ENCODE results near the gene DRAM1.

DRAM1 gene

DNA sequence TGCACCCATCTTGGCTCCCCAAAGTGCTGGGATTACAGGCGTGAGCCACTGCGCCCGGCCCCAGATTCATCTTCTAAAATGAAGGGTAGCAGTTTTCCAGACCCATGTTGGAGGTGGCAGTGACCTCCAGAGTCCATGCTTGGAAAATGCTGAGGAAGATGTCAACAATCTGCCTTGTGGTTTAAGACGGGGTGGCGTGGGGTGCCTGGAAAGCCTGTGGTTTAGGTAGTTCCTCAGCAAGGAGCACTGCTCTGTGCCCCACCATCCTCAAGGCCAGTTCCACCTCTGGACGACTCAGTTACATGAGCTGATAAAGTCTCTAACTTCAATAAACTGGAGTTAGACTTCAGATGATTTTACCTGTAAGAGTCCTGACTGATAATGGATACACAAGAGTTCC is 48.6 kb downstream of the DRAM1 start:
- Histone ChIP-seq H3K4me1 (ENCODE audit: control insufficient read depth, insufficient read depth, low read length) (no peaks in the 10 kb centered on the region), H3K27ac (ENCODE audit: low read length) (no peak overlapping the region), H3K27me3 (ENCODE audit: control insufficient read depth, insufficient read depth, low read length) (no peaks in the 10 kb centered on the region), H3K36me3 (ENCODE audit: control insufficient read depth, insufficient read depth, low read length) (no peaks in the 10 kb centered on the region), H3K9me3 (ENCODE audit: control insufficient read depth, insufficient read depth, low read length) (no peaks in the 10 kb centered on the region), H3K4me3 (ENCODE audit: low read length) (no peak overlapping the region)
- no peak for DNase-seq (ENCODE audit: low read depth, low spot score)
- no CpG with 5 or more reads among the region's 6 CpGs for WGBS (ENCODE audit: insufficient coverage, insufficient read length)

DNA sequence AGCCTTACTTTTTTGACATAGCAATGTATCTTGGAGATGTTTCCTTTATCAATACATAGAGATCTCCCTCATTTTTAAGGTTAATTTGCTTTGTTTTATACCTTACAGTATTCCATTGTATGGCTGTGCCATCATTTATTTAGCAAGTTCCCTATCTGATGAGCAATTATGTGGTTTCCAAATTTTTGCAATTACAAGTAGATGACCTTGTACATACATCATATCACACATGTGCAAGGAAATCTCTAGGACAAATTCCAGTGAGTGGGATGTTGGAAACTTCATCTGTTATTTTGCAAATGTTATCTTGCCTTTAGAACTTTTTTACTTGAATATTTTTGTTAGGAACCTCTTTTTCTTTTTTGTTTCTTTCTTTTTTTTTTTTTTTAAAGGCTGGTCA is 49.7 kb downstream of the DRAM1 start:
- no peaks in the 10 kb centered on the region for H3K9me3 ChIP-seq (ENCODE audit: control insufficient read depth, insufficient read depth, low read length)
- H3K27ac ChIP-seq (ENCODE audit: low read length), result no peak overlapping the region
- no peaks in the 10 kb centered on the region for H3K4me1 ChIP-seq (ENCODE audit: control insufficient read depth, insufficient read depth, low read length)
- no peaks in the 10 kb centered on the region for H3K36me3 ChIP-seq (ENCODE audit: control insufficient read depth, insufficient read depth, low read length)
- no peaks in the 10 kb centered on the region for H3K27me3 ChIP-seq (ENCODE audit: control insufficient read depth, insufficient read depth, low read length)
- no peak overlapping the region for H3K4me3 ChIP-seq (ENCODE audit: low read length)
- no peak for DNase-seq (ENCODE audit: low read depth, low spot score)

DNA sequence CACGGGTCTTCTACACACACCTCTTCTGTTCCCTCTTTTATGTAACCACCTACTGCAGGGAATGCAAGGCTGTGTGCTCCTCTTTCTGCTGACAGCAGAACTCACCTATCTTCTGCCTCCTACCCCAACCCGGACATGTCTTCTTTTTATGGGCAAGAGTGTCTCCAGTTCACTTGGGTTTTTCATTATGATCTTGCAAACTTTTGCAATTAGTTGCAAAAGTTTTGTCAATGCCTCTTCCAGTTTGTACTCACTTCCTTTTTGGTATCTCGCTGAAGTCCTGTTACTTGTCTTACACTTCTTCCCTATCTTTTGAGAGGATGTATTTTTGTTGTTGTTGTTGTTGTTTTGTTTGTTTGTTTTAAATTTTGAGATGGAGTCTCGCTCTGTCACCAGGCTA is 50.6 kb downstream of the DRAM1 start:
- Histone ChIP-seq H3K4me1 (ENCODE audit: control insufficient read depth, insufficient read depth, low read length) (no peaks in the 10 kb centered on the region), H3K36me3 (ENCODE audit: control insufficient read depth, insufficient read depth, low read length) (no peaks in the 10 kb centered on the region), H3K27ac (ENCODE audit: low read length) (no peak overlapping the region), H3K9me3 (ENCODE audit: control insufficient read depth, insufficient read depth, low read length) (no peaks in the 10 kb centered on the region), H3K4me3 (ENCODE audit: low read length) (no peak overlapping the region), H3K27me3 (ENCODE audit: control insufficient read depth, insufficient read depth, low read length) (no peaks in the 10 kb centered on the region)
- no CpG with 5 or more reads among the region's 4 CpGs for WGBS (ENCODE audit: insufficient coverage, insufficient read length)
- no peak for DNase-seq (ENCODE audit: low read depth, low spot score)

DNA sequence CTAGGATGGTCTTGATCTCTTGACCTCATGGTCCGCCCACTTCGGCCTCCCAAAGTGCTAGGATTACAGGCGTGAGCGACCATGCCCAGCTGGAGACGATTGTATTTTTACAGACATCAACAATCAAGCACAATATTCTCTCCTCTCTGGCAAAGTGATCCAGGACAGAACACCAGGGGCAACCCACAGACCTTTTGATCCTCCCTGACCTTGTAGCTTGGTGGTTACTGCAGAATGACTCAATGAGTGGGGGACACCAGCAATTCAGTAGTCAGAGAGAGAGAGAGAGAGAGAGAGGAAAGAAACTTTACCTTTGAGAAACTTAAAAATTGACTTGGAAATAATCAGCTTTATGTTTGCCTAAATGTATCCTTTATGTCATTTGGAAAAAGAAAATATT is 51.2 kb downstream of the DRAM1 start:
- no peak overlapping the region for H3K4me3 ChIP-seq (ENCODE audit: low read length)
- H3K36me3 ChIP-seq (ENCODE audit: control insufficient read depth, insufficient read depth, low read length), result no peaks in the 10 kb centered on the region
- H3K27ac ChIP-seq (ENCODE audit: low read length), result no peak overlapping the region
- no peaks in the 10 kb centered on the region for H3K27me3 ChIP-seq (ENCODE audit: control insufficient read depth, insufficient read depth, low read length)
- no peaks in the 10 kb centered on the region for H3K4me1 ChIP-seq (ENCODE audit: control insufficient read depth, insufficient read depth, low read length)
- no peak for DNase-seq (ENCODE audit: low read depth, low spot score)
- no CpG with 5 or more reads among the region's 5 CpGs for WGBS (ENCODE audit: insufficient coverage, insufficient read length)
- H3K9me3 ChIP-seq (ENCODE audit: control insufficient read depth, insufficient read depth, low read length), result no peaks in the 10 kb centered on the region

DNA sequence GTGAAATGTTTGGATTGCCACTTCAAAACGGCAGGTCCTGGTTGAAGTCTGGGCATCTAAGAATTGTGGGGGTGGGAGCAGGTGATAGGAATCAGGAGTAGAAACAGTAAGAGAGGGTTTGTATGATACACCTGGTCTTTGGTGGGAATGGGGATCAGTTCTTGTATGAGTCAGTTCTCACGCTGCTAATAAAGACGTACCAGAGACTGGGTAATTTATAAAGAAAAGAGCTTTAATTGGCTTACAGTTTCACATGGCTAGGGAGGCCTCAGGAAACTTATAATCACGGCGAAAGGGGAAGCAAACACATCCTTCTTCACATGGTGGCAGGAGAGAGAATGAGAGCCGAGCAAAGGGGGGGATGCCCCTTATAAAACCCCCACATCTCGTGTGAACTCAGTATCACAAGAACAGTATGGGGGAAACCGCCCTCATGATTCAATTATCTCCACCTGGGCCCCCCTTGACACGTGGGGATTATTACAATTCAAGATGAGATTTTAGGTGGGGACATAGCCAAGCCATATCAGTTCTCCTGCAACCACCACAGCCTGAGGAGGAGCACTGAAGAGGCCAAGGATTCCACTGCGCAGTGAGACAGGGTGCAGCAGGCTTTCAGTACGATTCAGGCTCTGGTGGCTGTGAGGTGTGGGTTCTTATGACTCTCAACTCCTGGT is 52.1 kb downstream of the DRAM1 start:
- WGBS (ENCODE audit: insufficient coverage, insufficient read length), result no CpG with 5 or more reads among the region's 11 CpGs
- no peak for DNase-seq (ENCODE audit: low read depth, low spot score)
- Histone ChIP-seq H3K36me3 (ENCODE audit: control insufficient read depth, insufficient read depth, low read length) (no peaks in the 10 kb centered on the region), H3K4me1 (ENCODE audit: control insufficient read depth, insufficient read depth, low read length) (0 out of 2 replicates have a peak, but pooled peaks cover 1% of the 10 kb centered on the region), H3K9me3 (ENCODE audit: control insufficient read depth, insufficient read depth, low read length) (no peaks in the 10 kb centered on the region), H3K27me3 (ENCODE audit: control insufficient read depth, insufficient read depth, low read length) (no peaks in the 10 kb centered on the region), H3K4me3 (ENCODE audit: low read length) (no peak overlapping the region), H3K27ac (ENCODE audit: low read length) (no peak overlapping the region)

DNA sequence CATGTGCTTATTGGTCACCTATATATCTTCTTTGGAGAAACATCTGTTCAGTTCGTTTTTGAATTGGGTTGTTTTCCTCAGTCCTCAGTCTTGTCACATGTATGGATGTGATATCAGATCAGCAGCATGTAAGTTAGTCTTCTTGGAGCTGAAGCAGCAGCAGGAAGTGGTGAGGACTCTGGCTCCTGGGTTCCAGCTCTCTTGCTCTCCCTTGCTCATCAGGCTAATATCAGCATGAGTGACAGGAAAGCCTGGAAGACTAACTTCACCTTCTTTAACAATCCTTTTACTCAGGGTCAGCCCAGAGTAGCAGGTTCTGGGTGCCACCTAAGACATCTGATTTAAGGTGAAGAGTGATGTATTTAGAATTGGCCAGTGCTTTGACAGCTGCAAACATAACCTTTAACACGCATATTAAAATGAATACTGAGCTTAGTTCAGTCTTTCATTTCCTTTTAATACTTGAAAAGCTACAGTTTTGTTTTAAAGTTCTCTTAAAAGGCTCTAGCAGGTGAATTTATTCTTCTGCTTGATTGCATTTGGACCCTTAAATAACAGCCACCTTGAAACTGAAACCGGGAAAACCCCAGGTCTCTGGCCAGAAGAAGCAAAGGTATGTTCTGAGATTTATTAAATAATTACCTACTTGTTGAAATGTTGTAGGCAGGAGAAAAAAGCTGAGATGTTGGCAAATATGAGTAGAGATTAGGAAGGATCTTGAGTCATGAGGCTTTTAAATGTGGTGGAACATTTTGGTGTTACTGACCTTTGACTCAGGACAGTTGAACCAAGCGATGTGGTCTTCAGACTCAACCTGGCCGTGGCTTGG is 54.3 kb downstream of the DRAM1 start:
- H3K36me3 ChIP-seq (ENCODE audit: control insufficient read depth, insufficient read depth, low read length), result no peaks in the 10 kb centered on the region
- no peaks in the 10 kb centered on the region for H3K27me3 ChIP-seq (ENCODE audit: control insufficient read depth, insufficient read depth, low read length)
- WGBS (ENCODE audit: insufficient coverage, insufficient read length), result no CpG with 5 or more reads among the region's 5 CpGs
- H3K27ac ChIP-seq (ENCODE audit: low read length), result no peak overlapping the region
- 0 out of 2 replicates have a peak, but pooled peaks cover 1% of the 10 kb centered on the region for H3K4me1 ChIP-seq (ENCODE audit: control insufficient read depth, insufficient read depth, low read length)
- H3K4me3 ChIP-seq (ENCODE audit: low read length), result no peak overlapping the region
- DNase-seq (ENCODE audit: low read depth, low spot score), result no peak
- no peaks in the 10 kb centered on the region for H3K9me3 ChIP-seq (ENCODE audit: control insufficient read depth, insufficient read depth, low read length)

DNA sequence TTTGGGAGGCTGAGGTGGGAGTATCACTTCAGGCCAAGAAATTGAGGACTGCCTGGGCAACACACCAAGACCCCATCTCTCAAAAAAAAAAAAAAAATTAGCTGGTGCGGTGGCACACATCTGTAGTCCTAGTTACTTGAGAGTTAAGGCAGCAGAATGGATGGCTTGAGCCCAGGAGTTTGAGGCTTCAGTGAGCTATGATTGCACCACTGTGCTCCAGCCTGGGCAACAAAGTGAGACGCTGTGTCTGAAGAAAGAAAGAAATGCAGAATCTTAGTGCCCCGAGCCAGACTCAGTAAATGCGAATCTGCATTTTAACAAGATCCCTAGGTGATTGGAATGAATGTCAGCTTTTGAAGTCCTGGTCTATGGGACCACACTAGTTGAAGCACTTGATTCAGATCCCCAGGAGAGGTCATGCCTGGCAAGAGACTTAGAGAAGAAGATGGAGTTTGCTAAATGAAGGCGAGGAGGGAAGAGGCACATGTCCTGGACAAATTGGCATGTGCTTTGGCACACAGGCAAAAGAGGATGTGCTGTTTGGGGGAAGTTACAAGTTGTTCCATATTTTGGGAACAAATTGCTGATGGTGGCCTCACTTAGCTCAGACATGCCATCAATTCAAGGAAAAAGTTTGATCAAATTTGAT is 56.6 kb downstream of the DRAM1 start:
- Histone ChIP-seq H3K27ac (ENCODE audit: low read length) (no peak overlapping the region), H3K36me3 (ENCODE audit: control insufficient read depth, insufficient read depth, low read length) (no peaks in the 10 kb centered on the region), H3K4me1 (ENCODE audit: control insufficient read depth, insufficient read depth, low read length) (0 out of 2 replicates have a peak, but pooled peaks cover 1% of the 10 kb centered on the region), H3K9me3 (ENCODE audit: control insufficient read depth, insufficient read depth, low read length) (no peaks in the 10 kb centered on the region), H3K27me3 (ENCODE audit: control insufficient read depth, insufficient read depth, low read length) (no peaks in the 10 kb centered on the region), H3K4me3 (ENCODE audit: low read length) (no peak overlapping the region)
- WGBS (ENCODE audit: insufficient coverage, insufficient read length), result no CpG with 5 or more reads among the region's 5 CpGs
- DNase-seq (ENCODE audit: low read depth, low spot score), result no peak

DNA sequence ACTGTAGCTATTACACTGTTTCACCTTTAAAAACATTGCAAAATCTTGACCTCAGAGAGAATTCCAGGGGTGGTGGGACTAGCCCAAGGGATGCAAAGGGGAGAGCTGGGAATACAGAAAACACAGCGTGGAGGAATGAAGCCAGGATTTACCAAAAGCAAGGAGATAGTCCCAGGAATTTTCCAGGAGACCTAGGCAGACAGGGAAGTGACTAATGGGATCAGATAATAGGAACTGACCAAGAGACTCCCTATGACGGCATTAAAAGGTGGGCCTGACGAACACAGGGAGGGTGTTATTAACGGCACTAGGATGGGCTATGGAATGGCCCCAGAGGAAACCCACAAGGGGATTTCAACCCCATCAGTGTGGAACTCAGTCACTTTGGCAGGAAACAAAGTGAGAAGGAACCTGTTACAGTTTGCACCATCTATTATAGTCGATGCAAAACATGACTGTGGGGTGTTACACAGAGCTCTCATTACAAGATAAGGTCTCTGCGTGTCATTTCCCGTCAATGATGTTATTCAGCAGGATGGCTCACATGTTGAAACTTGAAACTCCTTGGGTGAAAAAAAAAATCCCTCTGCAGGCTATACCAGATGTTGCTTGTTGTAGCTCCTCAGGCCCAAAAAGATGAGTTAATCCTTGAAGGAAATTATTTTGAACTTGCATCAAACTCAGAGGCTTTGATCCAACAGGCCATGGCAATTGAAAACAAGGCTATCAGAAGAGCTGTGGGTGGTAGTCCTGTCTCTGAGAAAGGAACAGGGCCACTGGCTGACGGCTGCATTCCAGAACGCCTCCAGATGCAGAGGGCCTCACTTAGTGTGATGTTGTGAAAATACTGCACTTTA is 58.7 kb downstream of the DRAM1 start:
- 0 out of 2 replicates have a peak, but pooled peaks cover 1% of the 10 kb centered on the region for H3K4me1 ChIP-seq (ENCODE audit: control insufficient read depth, insufficient read depth, low read length)
- WGBS (ENCODE audit: insufficient coverage, insufficient read length), result no CpG with 5 or more reads among the region's 9 CpGs

DNA sequence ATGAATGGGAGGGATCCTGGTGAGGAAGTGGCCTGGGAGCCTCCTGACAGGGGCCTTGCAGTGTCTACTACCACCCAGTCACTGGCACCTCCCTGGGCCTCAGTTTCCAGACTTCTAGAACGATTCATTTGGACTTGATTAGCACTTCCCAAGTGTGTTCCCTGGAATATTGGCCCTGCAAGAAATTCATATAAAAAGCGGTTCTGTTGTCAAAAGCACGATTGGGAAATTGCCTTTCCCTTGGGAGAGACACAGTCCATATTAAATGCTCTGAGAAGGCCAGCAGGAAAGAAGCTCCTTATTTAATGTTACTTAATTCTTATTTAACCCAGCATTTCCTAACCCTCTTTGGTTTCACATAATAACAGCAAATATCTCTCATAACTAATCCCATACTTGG is 61.9 kb downstream of the DRAM1 start:
- DNase-seq (ENCODE audit: low read depth, low spot score), result no peak
- no CpG with 5 or more reads among the region's 3 CpGs for WGBS (ENCODE audit: insufficient coverage, insufficient read length)
- Histone ChIP-seq H3K36me3 (ENCODE audit: control insufficient read depth, insufficient read depth, low read length) (no peaks in the 10 kb centered on the region), H3K27ac (ENCODE audit: low read length) (no peak overlapping the region), H3K27me3 (ENCODE audit: control insufficient read depth, insufficient read depth, low read length) (no peaks in the 10 kb centered on the region), H3K4me3 (ENCODE audit: low read length) (no peak overlapping the region), H3K9me3 (ENCODE audit: control insufficient read depth, insufficient read depth, low read length) (no peaks in the 10 kb centered on the region), H3K4me1 (ENCODE audit: control insufficient read depth, insufficient read depth, low read length) (no peaks in the 10 kb centered on the region)

More for the DNA sequence above, 58.7 kb downstream of the DRAM1 start:
- no peaks in the 10 kb centered on the region for H3K9me3 ChIP-seq (ENCODE audit: control insufficient read depth, insufficient read depth, low read length)
- no peak for DNase-seq (ENCODE audit: low read depth, low spot score)
- H3K27ac ChIP-seq (ENCODE audit: low read length), result no peak overlapping the region
- H3K36me3 ChIP-seq (ENCODE audit: control insufficient read depth, insufficient read depth, low read length), result no peaks in the 10 kb centered on the region
- H3K27me3 ChIP-seq (ENCODE audit: control insufficient read depth, insufficient read depth, low read length), result no peaks in the 10 kb centered on the region
- no peak overlapping the region for H3K4me3 ChIP-seq (ENCODE audit: low read length)

DNA sequence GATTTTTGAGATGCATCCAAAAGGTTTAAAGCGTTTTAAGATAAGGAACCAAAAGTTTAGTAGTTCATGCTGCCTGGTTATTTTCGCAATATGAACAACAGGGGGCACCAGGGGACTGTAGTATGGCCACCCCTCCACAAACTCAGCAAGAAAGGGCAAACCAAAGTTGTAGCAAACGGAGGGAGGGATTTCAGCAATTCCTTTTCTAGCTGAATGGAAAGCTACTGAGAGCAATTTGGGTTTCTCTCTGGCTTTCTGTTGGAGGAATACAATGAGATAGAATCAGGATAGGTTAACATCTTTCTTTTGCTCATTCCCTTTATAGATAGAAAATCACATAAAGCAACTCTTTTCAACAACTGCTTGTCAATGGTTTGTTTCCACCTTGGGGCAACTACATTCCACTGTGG is 62.5 kb downstream of the DRAM1 start:
- Histone ChIP-seq H3K36me3 (ENCODE audit: control insufficient read depth, insufficient read depth, low read length) (no peaks in the 10 kb centered on the region), H3K27ac (ENCODE audit: low read length) (no peak overlapping the region), H3K9me3 (ENCODE audit: control insufficient read depth, insufficient read depth, low read length) (no peaks in the 10 kb centered on the region), H3K27me3 (ENCODE audit: control insufficient read depth, insufficient read depth, low read length) (no peaks in the 10 kb centered on the region), H3K4me1 (ENCODE audit: control insufficient read depth, insufficient read depth, low read length) (no peaks in the 10 kb centered on the region), H3K4me3 (ENCODE audit: low read length) (no peak overlapping the region)
- no CpG with 5 or more reads among the region's 3 CpGs for WGBS (ENCODE audit: insufficient coverage, insufficient read length)
- DNase-seq (ENCODE audit: low read depth, low spot score), result peak; percentile 45
